A549 (cell line): ENCODE results near the gene SLC17A9. TPM values are rescaled to one million over a fixed set of nuclear protein-coding genes. Genes with fewer than 3 reads are reported as not detected.

Source experiments
- ATAC-seq, 2 experiments: fragments of 200-7000 bp in 1 of 2; fragments of >200 bp in 1 of 2; cut with Nextera tagmentation in 1 of 2; cut with Tn5 transposase in 1 of 2; 3 replicates each; pipeline versions ENCODE4 v1.8.0 to v1.9.1; 2018 to 2020; ENCODE audit warnings: mild to moderate bottlenecking in 1 of 2, moderate library complexity in 1 of 2
- CTCF ChIA-PET: fragments of 300-600 bp; sonication (Branson Sonifier 250); formaldehyde crosslinking; extraction: SDS; loops from one replicate; lab custom pipeline; 2021; ENCODE audit warnings: antibody characterized with exemption, inconsistent platforms; lab: Yijun Ruan, JAX
- POLR2A ChIA-PET: fragments of 350-600 bp; formaldehyde crosslinking; extraction: SDS; loops from one replicate; lab custom pipeline; 2021; ENCODE audit warnings: antibody characterized with exemption, inconsistent platforms; lab: Yijun Ruan, JAX
- DNase-seq, 2 experiments: peaks; one replicate each; pipeline versions ENCODE4 v3.0.0 to v3.0.0-alpha.2; 2011 to 2016; ENCODE audit warnings: low read depth in 1 of 2, low spot score in 1 of 2
- FAIRE-seq: peaks from 2 replicates; lab custom pipeline; 2011; peaks lifted over from hg19 to GRCh38; lab: Jason Lieb, UNC
- H3K27ac ChIP-seq, 2 experiments: fragments of >200 bp; sonication (Bioruptor Twin); formaldehyde crosslinking; 3 replicates each; pipeline ENCODE4 v1.5.1; 2016 to 2017
- H3K4me1 ChIP-seq: fragments of >200 bp; sonication (Bioruptor Twin); formaldehyde crosslinking; 3 replicates; pipeline ENCODE4 v1.6.1; 2016
- H3K4me2 ChIP-seq: fragments of >200 bp; sonication (Bioruptor Twin); formaldehyde crosslinking; 3 replicates; pipeline ENCODE4 v1.6.1; 2016
- H3K4me3 ChIP-seq: fragments of >200 bp; sonication (Bioruptor Twin); formaldehyde crosslinking; 3 replicates; pipeline ENCODE4 v1.5.1; 2016
- H3K9me3 ChIP-seq: fragments of >200 bp; sonication (Bioruptor Twin); formaldehyde crosslinking; 3 replicates; pipeline ENCODE4 v1.6.1; 2016
- CEBPB ChIP-seq, 2 experiments: fragments of >200 bp in 1 of 2; sonication (Bioruptor Twin) in 1 of 2; formaldehyde crosslinking in 1 of 2; IDR thresholded peaks; 2 replicates each; pipeline ENCODE4 v1.6.1; 2012 to 2016
- EHMT2 ChIP-seq: fragments of 200-600 bp; sonication (generic); IDR thresholded peaks from 2 replicates; pipeline ENCODE4 v1.6.1; 2016; ENCODE audit warnings: antibody characterized with exemption, low read depth, mild to moderate bottlenecking, moderate library complexity
- EP300 ChIP-seq, 2 experiments: fragments of >200 bp; sonication (Bioruptor Twin); formaldehyde crosslinking; IDR thresholded peaks; 2 replicates in 1 of 2; 3 replicates in 1 of 2; pipeline ENCODE4 v1.6.1; 2016 to 2017
- FOSL2 ChIP-seq, 2 experiments: fragments of 450-650 bp in 1 of 2; fragments of >200 bp in 1 of 2; sonication (Bioruptor Twin) in 1 of 2; formaldehyde crosslinking; IDR thresholded peaks; 2 replicates each; pipeline versions ENCODE4 v1.5.0 to v1.6.1; 2016 to 2020; ENCODE audit warnings: mild to moderate bottlenecking in 1 of 2, moderate library complexity in 1 of 2
- GATA3 ChIP-seq: IDR thresholded peaks from 2 replicates; pipeline ENCODE4 v1.6.1; 2012; ENCODE audit warnings: borderline replicate concordance
- HDAC2 ChIP-seq: fragments of 200-600 bp; sonication (generic); IDR thresholded peaks from 2 replicates; pipeline ENCODE4 v1.6.1; 2016
- HEYL ChIP-seq: fragments of 250-450 bp; sonication (Bioruptor Pico); IDR thresholded peaks from 2 replicates; pipeline ENCODE4 v1.8.0; 2021; ENCODE audit warnings: mild to moderate bottlenecking, moderate library complexity
- NFE2L2 ChIP-seq: fragments of 150-350 bp; conservative IDR thresholded peaks from 2 replicates; pipeline ENCODE4 v1.6.1; 2014; ENCODE audit warnings: low read length
- NR3C1 ChIP-seq: fragments of >200 bp; sonication (Bioruptor Twin); formaldehyde crosslinking; IDR thresholded peaks from 3 replicates; pipeline ENCODE4 v1.6.1; 2017
- POLR2AphosphoS2 ChIP-seq: conservative IDR thresholded peaks from 2 replicates; pipeline ENCODE4 v1.6.1; 2012; ENCODE audit warnings: low read length, improper control_type of control experiment, inconsistent platforms
- RAD21 ChIP-seq, 2 experiments: fragments of >200 bp in 1 of 2; sonication (Bioruptor Twin) in 1 of 2; formaldehyde crosslinking in 1 of 2; IDR thresholded peaks in 1 of 2; conservative IDR thresholded peaks in 1 of 2; 2 replicates in 1 of 2; 3 replicates in 1 of 2; pipeline ENCODE4 v1.6.1; 2012 to 2018; ENCODE audit warnings: inconsistent platforms in 1 of 2
- RCOR1 ChIP-seq: fragments of 150-350 bp; IDR thresholded peaks from 2 replicates; pipeline ENCODE4 v1.6.1; 2014; ENCODE audit warnings: antibody characterized with exemption, low read length, low read depth
- SMC3 ChIP-seq: fragments of >200 bp; sonication (Bioruptor Twin); formaldehyde crosslinking; IDR thresholded peaks from 3 replicates; pipeline ENCODE4 v1.6.1; 2018; ENCODE audit warnings: inconsistent platforms
- ZC3H11A ChIP-seq: fragments of 450-650 bp; IDR thresholded peaks from 2 replicates; pipeline ENCODE4 v1.6.1; 2014; ENCODE audit warnings: antibody characterized with exemption, mild to moderate bottlenecking
- ZNF302 ChIP-seq: fragments of 250-450 bp; sonication (Bioruptor Pico); IDR thresholded peaks from 2 replicates; pipeline ENCODE4 v1.9.0; 2021; ENCODE audit warnings: inconsistent platforms, mild to moderate bottlenecking, moderate library complexity
- WGBS: methylation state at CpG from one replicate; pipeline ENCODE4 v1.1.6; 2017; ENCODE audit errors: missing lambda C conversion rate; 5-methylcytosine and 5-hydroxymethylcytosine counted together
- polyA plus RNA-seq, 4 experiments: library from polyadenylated mRNA; depleted of rRNA in 3 of 4; stranded (reverse); fragments of >200 nt; fragmentation: RNase III in 1 of 4; extraction: RNeasy Plus Mini Kit Qiagen cat#74134 plus additional on column Dnase treatment in 1 of 4; gene quantifications; 2 replicates in 3 of 4; 3 replicates in 1 of 4; pipeline ENCODE4 v1.2.3, GENCODE V29; 2011 to 2017
- TF ChIP-seq, protein P1 (sequence below): fragments of 250-450 bp; sonication (Bioruptor Pico); IDR thresholded peaks from 2 replicates; pipeline ENCODE4 v1.5.0; 2021; ENCODE audit warnings: mild to moderate bottlenecking, moderate library complexity, borderline replicate concordance
- TF ChIP-seq, protein P2 (sequence below): fragments of >200 bp; sonication (Bioruptor Twin); formaldehyde crosslinking; IDR thresholded peaks from 3 replicates; pipeline ENCODE4 v1.5.1; 2016
- TF ChIP-seq, protein P3 (sequence below): fragments of 200-600 bp; sonication (generic); IDR thresholded peaks from 2 replicates; pipeline ENCODE4 v1.6.1; 2016; ENCODE audit warnings: antibody characterized with exemption, mild to moderate bottlenecking, moderate library complexity
- TF ChIP-seq, protein P4 (sequence below): fragments of 150-350 bp; IDR thresholded peaks from 2 replicates; pipeline ENCODE4 v1.6.1; 2014; ENCODE audit warnings: low read depth, mild to moderate bottlenecking, low read length

The SLC17A9 gene
- polyA plus RNA-seq, 2 of the 4 experiments (the other 2 are of a cell fraction), result 0.05 TPM; not detected in 1

DNA sequence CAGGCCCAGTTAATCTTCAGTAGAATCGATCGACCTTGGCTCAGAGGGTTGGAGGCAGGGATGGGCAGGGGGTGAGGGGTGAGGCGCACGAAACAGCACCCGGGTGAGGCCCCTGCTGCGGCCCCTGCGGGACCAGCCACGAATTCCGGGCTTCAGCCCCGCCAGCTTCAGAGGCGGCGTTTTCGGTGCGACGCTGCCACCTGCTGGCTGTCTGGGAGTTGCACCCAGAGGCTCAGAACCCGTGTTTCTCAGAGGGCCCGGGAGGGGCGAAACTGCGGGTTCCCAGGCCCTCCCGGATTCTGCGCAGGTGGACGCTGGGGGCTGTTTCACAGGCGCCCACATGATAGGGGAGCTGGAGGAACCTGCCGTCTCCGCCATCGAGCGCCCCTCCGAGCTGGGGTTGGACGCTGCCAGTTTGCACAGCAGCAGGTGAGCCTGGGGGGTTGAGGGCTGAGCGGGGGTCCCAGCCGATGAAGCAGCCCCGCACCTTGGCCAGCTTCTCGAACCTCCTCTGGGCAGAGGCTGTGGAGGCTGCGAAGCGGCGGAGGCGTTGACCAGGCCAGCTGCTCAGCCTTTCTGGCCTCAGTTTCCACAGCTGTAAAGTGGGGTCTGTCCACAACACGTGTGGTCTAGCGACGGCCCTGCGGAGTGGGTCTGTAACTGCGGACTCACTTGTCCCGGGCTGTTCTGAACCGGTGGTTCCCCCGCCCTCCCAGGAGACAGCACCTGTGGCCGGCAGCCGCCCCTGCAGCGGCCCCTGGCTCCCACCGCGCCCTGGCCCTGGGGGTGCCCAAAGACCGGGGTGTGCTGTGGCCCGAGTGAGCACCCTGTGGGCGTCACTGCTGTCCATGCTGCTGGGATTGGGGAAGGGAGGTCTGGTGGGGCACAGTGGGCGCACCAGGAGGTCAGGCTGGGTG lies 56.8 kb downstream of the SLC17A9 start:
- H3K4me1 ChIP-seq, result peaks cover 14% of the 10 kb centered on the region; the same call in 2 of the 3 replicates
- ChIA-PET CTCF (interaction anchor here (0.7 to 3.6 kb wide), 47 partner anchors 9 to 439 kb away, joined by 3 to 44 read pairs (median 4); partner anchors contain the start of genes GID8 and SLC17A9), POLR2A (interaction anchor here (1.2 kb wide), 1 partner anchor 37 kb away, joined by 6 read pairs; no protein-coding TSS in a partner anchor)
- DNase-seq (peak; percentile 67 to 95), FAIRE-seq (no peak), ATAC-seq (peak; percentile 79 to 90)
- peaks cover 17% of the 10 kb centered on the region for H3K9me3 ChIP-seq
- TF ChIP-seq HEYL (CRISPR knock-in tag), result no peak
- TF ChIP-seq FOSL2 (IDR thresholded peaks at IDR 0.05), result no peak
- no peak for TF ChIP-seq FOSL2 (CRISPR knock-in tag; IDR thresholded peaks at IDR 0.05)
- peak; percentile 93 for TF ChIP-seq SMC3
- TF ChIP-seq, protein P1, sequence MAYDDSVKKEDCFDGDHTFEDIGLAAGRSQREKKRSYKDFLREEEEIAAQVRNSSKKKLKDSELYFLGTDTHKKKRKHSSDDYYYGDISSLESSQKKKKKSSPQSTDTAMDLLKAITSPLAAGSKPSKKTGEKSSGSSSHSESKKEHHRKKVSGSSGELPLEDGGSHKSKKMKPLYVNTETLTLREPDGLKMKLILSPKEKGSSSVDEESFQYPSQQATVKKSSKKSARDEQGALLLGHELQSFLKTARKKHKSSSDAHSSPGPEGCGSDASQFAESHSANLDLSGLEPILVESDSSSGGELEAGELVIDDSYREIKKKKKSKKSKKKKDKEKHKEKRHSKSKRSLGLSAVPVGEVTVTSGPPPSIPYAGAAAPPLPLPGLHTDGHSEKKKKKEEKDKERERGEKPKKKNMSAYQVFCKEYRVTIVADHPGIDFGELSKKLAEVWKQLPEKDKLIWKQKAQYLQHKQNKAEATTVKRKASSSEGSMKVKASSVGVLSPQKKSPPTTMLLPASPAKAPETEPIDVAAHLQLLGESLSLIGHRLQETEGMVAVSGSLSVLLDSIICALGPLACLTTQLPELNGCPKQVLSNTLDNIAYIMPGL (CRISPR knock-in tag), result no peak
- peak; percentile 94 to 95 for TF ChIP-seq RAD21 (conservative IDR thresholded peaks at IDR 0.05 in 1 of 2, IDR thresholded peaks at IDR 0.05 in 1 of 2)
- TF ChIP-seq, protein P2, sequence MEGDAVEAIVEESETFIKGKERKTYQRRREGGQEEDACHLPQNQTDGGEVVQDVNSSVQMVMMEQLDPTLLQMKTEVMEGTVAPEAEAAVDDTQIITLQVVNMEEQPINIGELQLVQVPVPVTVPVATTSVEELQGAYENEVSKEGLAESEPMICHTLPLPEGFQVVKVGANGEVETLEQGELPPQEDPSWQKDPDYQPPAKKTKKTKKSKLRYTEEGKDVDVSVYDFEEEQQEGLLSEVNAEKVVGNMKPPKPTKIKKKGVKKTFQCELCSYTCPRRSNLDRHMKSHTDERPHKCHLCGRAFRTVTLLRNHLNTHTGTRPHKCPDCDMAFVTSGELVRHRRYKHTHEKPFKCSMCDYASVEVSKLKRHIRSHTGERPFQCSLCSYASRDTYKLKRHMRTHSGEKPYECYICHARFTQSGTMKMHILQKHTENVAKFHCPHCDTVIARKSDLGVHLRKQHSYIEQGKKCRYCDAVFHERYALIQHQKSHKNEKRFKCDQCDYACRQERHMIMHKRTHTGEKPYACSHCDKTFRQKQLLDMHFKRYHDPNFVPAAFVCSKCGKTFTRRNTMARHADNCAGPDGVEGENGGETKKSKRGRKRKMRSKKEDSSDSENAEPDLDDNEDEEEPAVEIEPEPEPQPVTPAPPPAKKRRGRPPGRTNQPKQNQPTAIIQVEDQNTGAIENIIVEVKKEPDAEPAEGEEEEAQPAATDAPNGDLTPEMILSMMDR, result peak; percentile 87
- 9% methylated on average over 13 of the region's 54 CpGs for WGBS
- no peak overlapping the region for H3K4me3 ChIP-seq
- peak overlapping the region in 1 of 2 experiments; percentile 44; a peak in 1 of 6 replicates for H3K27ac ChIP-seq
- peak overlapping the region; percentile 71 for H3K4me2 ChIP-seq

DNA sequence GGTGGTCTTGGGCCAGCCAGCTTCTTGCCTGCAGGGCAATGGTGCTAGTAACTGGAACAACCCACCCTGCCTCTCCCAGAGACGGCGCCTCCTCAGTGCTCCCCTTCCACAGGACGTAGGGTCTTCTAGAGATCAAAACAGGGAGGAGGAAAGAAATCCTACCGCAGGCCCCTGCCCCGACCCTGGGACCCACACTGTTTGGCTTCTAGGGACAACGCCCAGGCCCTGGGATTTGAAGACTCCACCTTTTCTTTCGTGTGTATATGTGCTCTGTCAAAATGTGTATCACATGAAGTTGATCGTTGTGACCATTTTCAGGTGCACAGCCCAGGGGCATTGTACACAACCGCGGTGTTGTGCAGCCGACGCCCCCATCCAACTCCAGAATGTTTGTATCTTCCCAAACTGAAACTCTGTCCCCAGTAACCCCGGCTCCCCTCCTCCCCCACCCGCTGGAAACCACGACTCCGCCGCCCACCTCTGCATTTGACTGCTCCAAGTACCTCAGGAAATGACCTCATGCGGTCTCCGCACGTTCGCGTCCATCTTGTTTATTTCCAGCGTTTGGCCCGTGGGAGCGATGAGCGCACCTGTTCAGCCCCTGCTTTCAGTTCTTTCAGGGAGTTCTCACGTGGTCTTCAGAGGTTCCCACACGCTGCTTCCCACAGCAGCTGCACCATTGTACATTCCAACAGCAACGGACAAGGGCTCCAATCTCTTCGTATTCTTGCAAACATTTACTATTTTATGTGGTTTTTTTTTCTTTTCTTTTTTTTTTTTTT lies 57.7 kb downstream of the SLC17A9 start:
- no peak overlapping the region for H3K27ac ChIP-seq
- WGBS, result 16% methylated on average over 25 of the region's 30 CpGs
- H3K4me1 ChIP-seq, result peaks cover 14% of the 10 kb centered on the region; the same call in 2 of the 3 replicates
- 0 out of 6 replicates have a peak, but pooled peaks of 1 of the 2 experiments have one; percentile 11 for ATAC-seq
- FAIRE-seq, result no peak
- peaks cover 19% of the 10 kb centered on the region for H3K9me3 ChIP-seq
- no peak for DNase-seq
- H3K4me3 ChIP-seq, result peak overlapping the region; percentile 41; the same call in 2 of the 3 replicates
- POLR2A ChIA-PET, result no interaction called here
- peak overlapping the region; percentile 71 for H3K4me2 ChIP-seq
- CTCF ChIA-PET, result interaction anchor here (0.8 to 3.6 kb wide), 24 partner anchors 10 to 204 kb away, joined by 3 to 44 read pairs (median 6); partner anchors contain the start of gene SLC17A9
- TF ChIP-seq ZC3H11A (no peak), NR3C1 (no peak), CEBPB (IDR thresholded peaks at IDR 0.05) (no peak), NFE2L2 (no peak), EP300 (IDR thresholded peaks at IDR 0.05) (no peak), GATA3 (no peak), HDAC2 (no peak), RCOR1 (no peak), EHMT2 (no peak), ZNF302 (CRISPR knock-in tag) (no peak), POLR2AphosphoS2 (no peak)
- TF ChIP-seq, protein P1 (CRISPR knock-in tag), result no peak
- TF ChIP-seq, protein P3, sequence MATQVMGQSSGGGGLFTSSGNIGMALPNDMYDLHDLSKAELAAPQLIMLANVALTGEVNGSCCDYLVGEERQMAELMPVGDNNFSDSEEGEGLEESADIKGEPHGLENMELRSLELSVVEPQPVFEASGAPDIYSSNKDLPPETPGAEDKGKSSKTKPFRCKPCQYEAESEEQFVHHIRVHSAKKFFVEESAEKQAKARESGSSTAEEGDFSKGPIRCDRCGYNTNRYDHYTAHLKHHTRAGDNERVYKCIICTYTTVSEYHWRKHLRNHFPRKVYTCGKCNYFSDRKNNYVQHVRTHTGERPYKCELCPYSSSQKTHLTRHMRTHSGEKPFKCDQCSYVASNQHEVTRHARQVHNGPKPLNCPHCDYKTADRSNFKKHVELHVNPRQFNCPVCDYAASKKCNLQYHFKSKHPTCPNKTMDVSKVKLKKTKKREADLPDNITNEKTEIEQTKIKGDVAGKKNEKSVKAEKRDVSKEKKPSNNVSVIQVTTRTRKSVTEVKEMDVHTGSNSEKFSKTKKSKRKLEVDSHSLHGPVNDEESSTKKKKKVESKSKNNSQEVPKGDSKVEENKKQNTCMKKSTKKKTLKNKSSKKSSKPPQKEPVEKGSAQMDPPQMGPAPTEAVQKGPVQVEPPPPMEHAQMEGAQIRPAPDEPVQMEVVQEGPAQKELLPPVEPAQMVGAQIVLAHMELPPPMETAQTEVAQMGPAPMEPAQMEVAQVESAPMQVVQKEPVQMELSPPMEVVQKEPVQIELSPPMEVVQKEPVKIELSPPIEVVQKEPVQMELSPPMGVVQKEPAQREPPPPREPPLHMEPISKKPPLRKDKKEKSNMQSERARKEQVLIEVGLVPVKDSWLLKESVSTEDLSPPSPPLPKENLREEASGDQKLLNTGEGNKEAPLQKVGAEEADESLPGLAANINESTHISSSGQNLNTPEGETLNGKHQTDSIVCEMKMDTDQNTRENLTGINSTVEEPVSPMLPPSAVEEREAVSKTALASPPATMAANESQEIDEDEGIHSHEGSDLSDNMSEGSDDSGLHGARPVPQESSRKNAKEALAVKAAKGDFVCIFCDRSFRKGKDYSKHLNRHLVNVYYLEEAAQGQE, result no peak
- TF ChIP-seq, protein P4, sequence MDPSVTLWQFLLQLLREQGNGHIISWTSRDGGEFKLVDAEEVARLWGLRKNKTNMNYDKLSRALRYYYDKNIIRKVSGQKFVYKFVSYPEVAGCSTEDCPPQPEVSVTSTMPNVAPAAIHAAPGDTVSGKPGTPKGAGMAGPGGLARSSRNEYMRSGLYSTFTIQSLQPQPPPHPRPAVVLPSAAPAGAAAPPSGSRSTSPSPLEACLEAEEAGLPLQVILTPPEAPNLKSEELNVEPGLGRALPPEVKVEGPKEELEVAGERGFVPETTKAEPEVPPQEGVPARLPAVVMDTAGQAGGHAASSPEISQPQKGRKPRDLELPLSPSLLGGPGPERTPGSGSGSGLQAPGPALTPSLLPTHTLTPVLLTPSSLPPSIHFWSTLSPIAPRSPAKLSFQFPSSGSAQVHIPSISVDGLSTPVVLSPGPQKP, result no peak
